SH-SY5Y (cell line): ENCODE results near the gene LRRC8B.

Experiments
- GATA2 ChIP-seq: IDR thresholded peaks from 2 replicates; pipeline ENCODE4 v1.6.1; 2011; ENCODE audit warnings: mild to moderate bottlenecking, low read depth, low read length
- GATA3 ChIP-seq: IDR thresholded peaks from 2 replicates; pipeline ENCODE4 v1.6.1; 2011; ENCODE audit warnings: low read depth, mild to moderate bottlenecking, low read length, moderate library complexity

- TF ChIP-seq GATA2 (no peak), GATA3 (no peak)
Observed at GRCh38 chr1:89529196-89529595, 4.6 kb downstream of the LRRC8B start.
